GM18508 (cell line): ENCODE results near the gene CNTN5.

ENCODE experiments used
- ATAC-seq: cut with Tn5 transposase; IDR thresholded peaks from one replicate; pipeline ENCODE4 v1.9.1; 2021; ENCODE audit warnings: moderate number of reproducible peaks; ENCODE audit not compliant: insufficient read depth, unreplicated experiment

Gene CNTN5

GRCh38 chr11:99687320-99687719, 666.6 kb downstream of the CNTN5 start:
- no peak for ATAC-seq

DNA sequence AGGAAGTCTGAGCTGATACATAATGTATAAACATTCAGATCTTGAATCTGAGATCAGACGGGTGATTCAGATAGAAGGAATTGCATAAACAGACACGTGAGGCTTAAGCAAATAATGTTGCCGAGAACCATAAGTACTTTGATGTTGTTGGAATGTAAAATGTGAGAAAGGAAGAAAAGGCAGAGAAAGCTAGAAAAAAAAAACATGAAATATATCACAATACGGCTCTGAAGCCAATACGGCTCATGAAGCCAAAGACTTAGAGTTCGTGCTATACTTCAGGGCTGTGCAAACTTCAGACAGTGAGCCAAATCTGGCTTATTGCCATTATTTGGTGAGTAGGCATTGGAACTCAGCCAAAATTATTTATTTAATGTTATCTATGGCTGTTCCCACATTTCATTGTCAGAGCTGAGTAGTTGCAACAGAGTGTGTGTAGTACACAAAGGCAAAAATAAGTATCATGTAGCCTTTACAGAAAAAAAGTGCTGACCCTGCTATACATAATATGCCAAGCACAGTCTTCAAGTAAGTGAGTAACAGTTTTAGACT, 673.3 kb downstream of the CNTN5 start:
- no peak for ATAC-seq

- no peak for ATAC-seq
Observed at GRCh38 chr11:99695106-99695505, 674.4 kb downstream of the CNTN5 start.

DNA sequence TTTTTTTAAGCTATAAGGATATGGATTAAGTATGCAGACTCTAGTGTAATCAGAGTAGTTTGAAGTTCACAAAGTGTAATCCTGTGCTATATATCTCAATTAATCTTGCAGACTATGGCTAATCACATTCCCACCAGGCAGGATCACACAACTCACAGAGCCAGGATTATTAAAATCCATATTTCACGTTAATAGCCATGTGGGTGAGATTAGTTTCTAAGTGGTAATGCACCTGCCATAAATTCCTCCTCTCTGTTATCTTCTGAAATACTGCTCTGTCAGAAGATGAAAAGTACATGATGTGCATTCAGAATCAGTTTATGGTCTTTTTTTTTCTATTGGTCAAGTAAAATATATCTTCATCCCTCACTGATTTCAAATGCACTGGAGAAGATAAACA, 686.1 kb downstream of the CNTN5 start:
- no peak for ATAC-seq

DNA sequence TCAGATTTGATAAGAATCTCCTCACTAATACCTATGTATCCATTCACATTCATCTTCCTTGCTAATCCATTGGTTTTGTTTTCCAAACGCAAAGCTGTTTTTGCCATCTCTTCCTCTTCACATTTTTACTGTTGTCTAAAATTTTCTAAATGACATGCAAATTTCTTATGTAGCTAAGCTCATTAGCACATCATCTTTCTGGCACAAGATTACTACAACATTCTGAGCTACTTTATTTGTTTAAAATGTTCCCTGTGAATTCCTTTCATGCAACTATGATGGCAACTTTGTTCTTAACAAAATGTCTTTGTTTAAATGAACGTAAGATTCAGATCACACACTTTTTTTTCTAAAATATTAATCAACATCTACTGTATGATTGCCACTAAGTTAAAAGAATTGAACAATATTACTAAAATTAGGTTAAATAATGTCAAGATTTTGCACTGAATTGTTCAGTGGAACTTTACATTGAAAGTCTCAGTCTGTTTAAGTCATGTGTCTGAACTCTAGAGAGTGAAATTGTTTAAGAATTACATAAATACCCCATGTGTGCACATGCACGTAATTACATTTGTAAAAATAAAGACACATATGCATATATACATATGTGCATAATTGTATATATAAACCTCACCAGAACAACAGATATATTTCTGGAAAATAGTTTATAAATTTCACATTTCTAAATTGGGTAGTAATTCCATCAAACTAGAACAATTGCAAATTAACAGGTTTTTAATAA, 688.4 kb downstream of the CNTN5 start:
- no peak for ATAC-seq

DNA sequence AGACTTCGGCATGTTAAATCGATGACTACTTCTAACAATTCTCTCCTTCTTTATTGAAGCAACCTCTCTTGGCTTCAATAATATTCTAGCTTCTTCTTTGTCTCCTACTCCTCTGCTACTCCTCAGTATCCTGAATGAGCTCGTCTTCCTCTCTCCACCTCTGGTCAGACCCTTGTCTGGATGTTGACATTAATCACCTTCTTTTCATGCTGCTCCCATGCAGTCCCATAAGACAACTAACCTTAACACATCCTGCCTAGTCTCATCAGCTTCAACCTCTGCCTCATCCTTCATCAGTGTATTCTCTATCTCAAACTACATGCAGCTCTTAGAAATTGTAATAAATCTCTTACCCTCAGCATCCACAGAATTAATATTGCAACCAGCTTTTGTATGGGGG, 695.6 kb downstream of the CNTN5 start:
- no peak for ATAC-seq

DNA sequence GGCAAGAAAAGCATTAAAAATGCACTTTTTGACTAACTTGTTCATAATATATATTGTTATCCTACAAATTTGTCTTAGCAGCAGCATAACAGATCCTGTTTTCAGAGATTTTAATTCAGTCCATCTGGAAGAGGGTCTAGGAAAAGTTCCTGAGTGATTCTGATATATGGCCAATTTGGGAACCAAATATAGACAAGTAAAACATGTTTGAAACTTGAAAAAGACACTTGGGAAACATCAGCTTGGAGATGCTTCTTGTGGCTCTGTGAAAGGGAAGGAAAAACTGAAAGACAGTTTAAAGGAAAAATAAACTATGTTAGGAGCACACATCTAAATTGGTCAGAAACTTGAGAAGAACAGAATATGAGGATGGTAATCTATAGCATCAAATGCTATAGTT, 697.5 kb downstream of the CNTN5 start:
- no peak for ATAC-seq

DNA sequence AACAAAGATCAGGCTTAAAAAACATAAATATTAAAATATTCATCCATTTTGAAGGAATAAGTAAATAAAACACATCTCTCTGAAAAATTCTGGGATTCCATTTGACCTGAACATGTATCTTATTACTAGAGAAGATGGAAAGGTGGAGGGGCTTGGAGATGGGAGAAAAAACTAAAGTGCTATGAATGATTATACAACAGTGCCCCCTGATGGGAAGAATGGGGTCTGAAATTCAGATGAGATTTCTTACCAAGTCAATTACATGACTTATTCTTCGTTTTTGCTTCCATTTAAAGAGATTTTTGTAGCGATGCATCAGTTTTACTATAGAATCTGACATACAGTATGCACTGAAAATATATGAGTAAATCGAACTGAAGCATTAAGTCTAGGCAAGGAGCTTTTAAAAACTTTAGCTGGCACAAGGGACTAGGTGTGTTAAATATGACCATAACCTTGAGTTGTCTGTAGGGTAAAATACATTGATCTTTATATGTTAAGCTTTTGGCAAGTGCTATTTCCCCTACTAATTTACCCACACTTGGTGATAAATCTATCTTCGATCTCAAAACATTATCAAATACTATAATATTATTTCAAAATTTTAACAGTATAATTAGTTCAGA, 718.8 kb downstream of the CNTN5 start:
- no peak for ATAC-seq

DNA sequence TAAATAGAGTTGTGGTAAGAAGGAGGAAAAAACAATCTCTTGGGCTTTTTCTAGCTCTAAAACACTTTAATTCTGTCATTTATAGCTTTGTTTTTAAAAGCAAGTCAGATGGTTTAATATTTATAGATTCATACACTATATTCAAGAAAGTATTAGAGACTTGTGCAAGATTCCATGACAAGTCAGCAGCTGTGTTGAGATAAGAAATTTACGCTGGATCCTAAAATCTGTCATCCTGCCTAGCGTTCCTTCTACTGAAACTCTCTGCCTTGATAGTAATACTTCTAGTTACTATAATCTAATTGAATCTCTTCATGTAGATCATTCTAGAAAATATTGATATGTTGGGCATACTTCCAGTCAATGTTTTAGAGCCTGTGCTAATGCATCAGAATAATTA, 721.8 kb downstream of the CNTN5 start:
- ATAC-seq = no peak

GRCh38 chr11:99759787-99760186, 739.0 kb downstream of the CNTN5 start:
- ATAC-seq = no peak

DNA sequence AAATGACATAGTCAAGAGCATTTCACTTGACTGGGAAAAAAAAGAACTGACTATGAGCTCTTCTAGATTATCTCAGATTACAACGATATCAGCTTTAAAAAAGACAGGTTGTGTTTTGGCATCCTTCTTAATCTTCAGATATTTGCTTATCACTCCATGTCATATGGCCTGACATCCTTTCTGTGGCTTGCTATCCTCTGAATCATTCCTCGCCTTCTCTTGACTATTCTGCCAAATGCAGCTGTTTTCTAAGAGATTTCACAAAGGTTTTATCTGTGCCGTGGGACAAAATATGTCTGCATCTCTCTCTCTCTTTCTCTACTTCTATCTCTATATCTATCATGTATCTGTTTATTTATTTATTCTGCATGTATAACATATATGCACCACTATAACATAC, 746.1 kb downstream of the CNTN5 start:
- no peak for ATAC-seq

DNA sequence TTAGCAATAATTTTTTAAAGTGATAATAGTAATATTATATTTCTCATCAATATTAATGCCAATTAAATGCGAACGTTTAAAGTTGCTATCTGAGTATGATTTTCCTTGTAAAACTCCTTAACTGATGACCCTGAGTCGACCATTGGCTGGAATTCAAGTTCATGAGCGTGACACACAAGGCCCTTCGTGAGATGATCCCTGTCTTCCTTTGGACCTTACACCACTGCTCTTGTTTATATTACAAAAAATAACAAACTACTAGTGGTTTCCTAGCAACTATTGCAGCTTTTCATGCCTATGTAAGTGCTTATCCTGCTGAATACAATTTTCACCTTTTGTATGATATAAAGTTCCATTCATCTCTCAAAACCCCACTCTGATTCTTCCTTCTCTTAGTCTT, 752.9 kb downstream of the CNTN5 start:
- no peak for ATAC-seq

- ATAC-seq = no peak
Observed at GRCh38 chr11:99781074-99781473, 760.3 kb downstream of the CNTN5 start.

- ATAC-seq = no peak
Observed at GRCh38 chr11:99791354-99791753, 770.6 kb downstream of the CNTN5 start.

DNA sequence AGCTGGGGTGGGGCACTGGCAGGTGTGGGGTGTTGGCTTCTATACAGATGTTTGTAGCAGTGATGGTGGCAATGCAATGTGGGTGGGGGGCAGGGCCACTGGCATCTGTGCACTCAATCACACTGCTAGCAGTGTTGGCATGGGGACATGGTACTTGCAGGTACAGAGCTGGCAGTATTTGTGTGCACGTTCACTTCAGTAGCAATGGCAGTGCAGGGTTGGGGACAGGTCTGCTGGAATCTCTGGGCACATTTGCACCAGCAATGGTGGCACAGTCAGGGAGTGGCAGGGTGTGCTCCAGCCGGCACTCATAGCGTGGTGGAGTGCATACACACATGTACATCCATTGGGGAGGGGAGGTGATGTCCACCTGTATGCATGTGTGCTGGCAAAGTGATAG, 775.2 kb downstream of the CNTN5 start:
- ATAC-seq = no peak

DNA sequence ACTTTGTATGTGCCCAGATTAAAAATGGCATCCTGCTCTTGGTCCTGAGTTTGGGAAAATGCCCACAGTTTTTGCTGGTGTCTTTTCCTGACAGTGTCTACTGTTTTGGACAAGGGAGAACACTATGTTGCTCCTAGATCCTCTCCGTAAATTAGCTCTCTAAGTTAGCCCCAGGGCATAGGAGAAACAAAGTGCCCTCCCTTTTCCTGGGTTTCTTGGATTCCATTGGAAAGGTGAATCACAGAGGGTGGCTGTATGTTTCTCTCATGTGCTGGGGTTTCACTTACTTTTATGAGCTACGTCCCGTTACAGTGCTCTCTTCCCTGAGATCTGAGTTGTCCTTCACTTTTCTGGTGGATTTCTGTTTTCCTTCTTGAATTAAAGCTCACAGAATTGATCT, 782.8 kb downstream of the CNTN5 start:
- ATAC-seq = no peak

DNA sequence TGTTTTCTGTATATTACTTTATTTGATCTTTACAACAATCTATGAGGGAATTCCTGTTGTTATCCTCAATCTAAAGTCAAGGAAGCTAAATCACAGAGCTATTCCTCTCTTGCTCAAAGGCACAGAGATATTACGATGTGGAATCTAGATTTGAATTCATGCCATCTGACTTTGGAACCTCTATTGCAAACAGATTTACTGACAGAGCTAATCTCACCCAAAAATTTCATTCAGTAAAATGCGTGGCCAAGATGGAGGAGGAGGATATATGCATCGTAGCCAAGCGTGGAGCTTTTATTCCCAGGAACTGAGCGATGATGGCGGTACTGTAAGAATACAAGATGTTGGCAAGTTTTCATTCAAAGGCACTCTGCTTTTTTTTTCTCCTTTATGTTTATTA, 791.8 kb downstream of the CNTN5 start:
- ATAC-seq = no peak

DNA sequence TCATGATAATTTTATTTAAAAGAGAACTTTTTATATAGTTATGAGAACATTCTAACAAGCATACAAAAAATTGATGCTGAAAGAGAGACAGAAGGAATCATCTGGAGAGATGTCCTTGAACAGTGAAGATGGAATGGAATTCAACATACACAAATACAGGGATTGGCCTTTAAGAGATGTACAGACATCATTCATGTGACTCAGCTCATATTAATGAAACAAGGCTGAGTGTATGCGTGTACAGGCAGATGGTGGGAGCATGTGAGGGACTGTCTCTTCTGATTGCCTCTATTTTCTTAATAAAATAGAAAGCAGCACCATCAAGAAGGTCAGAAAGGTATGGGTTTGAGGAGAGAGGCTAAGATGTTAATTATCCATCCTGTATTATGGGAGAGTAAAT, 793.3 kb downstream of the CNTN5 start:
- ATAC-seq = no peak

DNA sequence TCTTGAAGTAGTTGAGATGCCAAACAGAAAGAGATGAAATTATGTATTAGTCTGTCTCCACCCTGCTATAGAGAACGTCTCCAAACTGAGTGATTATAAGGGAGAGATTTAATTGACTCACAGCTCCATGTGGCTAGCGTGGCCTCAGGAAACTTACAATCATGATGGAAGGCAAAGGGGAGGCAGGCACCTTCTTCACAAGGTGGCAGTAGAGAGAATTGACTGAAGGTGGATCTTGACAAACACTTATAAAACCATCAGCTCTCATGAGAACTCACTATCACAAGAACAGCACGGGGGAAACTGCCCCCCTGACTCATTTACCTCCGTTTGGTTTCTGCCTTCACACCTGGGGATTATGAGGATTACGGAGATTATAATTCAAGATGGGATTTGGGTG, 794.0 kb downstream of the CNTN5 start:
- ATAC-seq = no peak

DNA sequence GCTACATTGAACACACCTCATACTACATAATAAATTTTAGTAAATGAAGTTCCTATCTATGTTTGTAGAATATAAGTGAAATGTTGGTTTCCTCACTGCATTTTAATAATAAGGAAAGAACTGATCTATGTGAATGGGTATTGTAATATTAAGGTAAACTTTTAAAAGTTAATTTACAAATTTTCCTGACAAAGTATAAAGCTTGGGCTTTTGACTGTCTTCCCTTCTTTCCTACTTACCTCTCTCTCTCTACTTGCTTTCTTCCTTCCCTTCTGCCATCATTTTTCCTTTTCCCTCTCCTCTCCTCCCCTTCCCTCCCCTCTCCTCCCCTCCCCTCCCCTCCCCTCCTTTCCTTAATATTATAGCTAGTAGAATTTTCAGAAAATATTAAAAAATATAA, 798.2 kb downstream of the CNTN5 start:
- no peak for ATAC-seq

GRCh38 chr11:99822846-99823565, 802.3 kb downstream of the CNTN5 start:
- no peak for ATAC-seq
